Measurements from ENCODE around the gene DENND1B. TPM values are rescaled to one million over a fixed set of nuclear protein-coding genes. Genes with fewer than 3 reads are reported as not detected.

DENND1B gene
- polyA plus RNA-seq, 1 donor (not counting 4 experiments of a cell fraction or from before 2014, with no cell fraction given): 7.6 TPM

DNA sequence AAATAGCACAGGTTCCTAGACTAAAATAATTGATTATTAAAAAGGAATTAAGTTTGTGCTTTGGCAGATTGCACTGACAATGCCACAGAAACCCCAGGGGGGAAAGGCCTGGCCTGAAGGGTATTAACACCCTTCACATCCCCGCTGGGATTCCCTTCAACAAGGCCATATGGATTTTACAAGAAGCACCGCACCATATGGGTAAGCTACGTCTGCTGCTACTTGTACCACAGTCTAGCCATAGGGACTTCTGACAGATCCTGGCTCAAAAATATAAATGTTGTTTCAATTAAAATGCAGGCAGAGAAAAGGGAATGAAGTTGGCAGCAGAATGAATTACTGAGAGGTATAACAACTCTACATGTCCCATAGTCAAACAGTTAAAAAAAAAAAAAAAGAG lies 101.0 kb downstream of the DENND1B start:
- dilution Hi-C loops (cut with MboI; ENCODE audit: extremely low pct_ligation_motif_present, low sequenced_read_pairs): no loop called here
- Histone ChIP-seq H3K9me3 (ENCODE audit: control insufficient read depth, low read depth, low read length) (no peaks in the 10 kb centered on the region), H3K27me3 (ENCODE audit: control insufficient read depth, extremely low read depth, insufficient read depth, low read length) (no peaks in the 10 kb centered on the region), H3K4me3 (ENCODE audit: control insufficient read depth in 2 of 3, extremely low read depth in 1 of 3, insufficient read depth in 2 of 3, low read depth in 1 of 3, low read length in 3 of 3) (no peak overlapping the region), H3K79me2 (ENCODE audit: control insufficient read depth, insufficient read depth, low read length) (no peaks in the 10 kb centered on the region), H3K4me1 (ENCODE audit: control insufficient read depth, extremely low read depth, insufficient read depth, low read length) (peaks cover 3% of the 10 kb centered on the region), H4K20me1 (ENCODE audit: control insufficient read depth, extremely low read depth, insufficient read depth, low read length) (no peaks in the 10 kb centered on the region), H3K9ac (ENCODE audit: control insufficient read depth, extremely low read depth, insufficient read depth, low read length) (no peak overlapping the region), H3K4me2 (ENCODE audit: control insufficient read depth, extremely low read depth, insufficient read depth, low read depth, low read length) (no peak overlapping the region), H3K9me1 (ENCODE audit: control insufficient read depth, extremely low read depth, insufficient read depth, low read length) (no peaks in the 10 kb centered on the region), H3K27ac (ENCODE audit: control insufficient read depth, insufficient read depth, low read length) (no peak overlapping the region), H3K36me3 (ENCODE audit: control insufficient read depth in 2 of 2, extremely low read depth in 1 of 2, insufficient read depth in 2 of 2, low read length in 2 of 2) (no peaks in the 10 kb centered on the region), H2AFZ (ENCODE audit: control insufficient read depth, low read length) (no peak overlapping the region)
- FAIRE-seq (no peak), DNase-seq (ENCODE audit: low read depth, low spot score) (no peak)
- TF ChIP-seq EZH2 (IDR thresholded peaks at IDR 0.05; ENCODE audit: low read length): no peak
- TF ChIP-seq, protein P1, sequence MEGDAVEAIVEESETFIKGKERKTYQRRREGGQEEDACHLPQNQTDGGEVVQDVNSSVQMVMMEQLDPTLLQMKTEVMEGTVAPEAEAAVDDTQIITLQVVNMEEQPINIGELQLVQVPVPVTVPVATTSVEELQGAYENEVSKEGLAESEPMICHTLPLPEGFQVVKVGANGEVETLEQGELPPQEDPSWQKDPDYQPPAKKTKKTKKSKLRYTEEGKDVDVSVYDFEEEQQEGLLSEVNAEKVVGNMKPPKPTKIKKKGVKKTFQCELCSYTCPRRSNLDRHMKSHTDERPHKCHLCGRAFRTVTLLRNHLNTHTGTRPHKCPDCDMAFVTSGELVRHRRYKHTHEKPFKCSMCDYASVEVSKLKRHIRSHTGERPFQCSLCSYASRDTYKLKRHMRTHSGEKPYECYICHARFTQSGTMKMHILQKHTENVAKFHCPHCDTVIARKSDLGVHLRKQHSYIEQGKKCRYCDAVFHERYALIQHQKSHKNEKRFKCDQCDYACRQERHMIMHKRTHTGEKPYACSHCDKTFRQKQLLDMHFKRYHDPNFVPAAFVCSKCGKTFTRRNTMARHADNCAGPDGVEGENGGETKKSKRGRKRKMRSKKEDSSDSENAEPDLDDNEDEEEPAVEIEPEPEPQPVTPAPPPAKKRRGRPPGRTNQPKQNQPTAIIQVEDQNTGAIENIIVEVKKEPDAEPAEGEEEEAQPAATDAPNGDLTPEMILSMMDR (optimal IDR thresholded peaks at IDR 0.05 in 1 of 3, IDR thresholded peaks at IDR 0.05 in 1 of 3, conservative IDR thresholded peaks at IDR 0.05 in 1 of 3; ENCODE audit: extremely low read depth in 1 of 3, insufficient read depth in 2 of 3, low read length in 3 of 3): no peak

DNA sequence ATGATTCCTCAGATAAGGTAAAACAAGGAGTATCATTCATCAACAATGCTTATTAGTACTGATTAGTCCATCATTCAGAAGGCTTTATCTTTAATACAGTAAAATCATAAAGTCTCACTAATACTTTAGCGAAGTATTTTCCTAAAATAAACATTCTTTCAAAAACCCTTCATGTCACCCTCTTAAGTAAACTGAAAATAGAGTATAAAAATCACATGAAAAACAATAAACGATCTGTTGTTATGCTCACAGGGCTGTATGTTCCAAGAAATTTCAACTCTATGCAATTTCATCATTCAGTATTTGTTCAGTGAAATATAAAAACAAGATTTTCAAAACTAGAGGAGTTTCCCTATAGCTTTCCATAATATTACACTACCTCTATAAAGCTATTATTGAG lies 102.0 kb downstream of the DENND1B start:
- Histone ChIP-seq H3K9me1 (ENCODE audit: control insufficient read depth, extremely low read depth, insufficient read depth, low read length) (no peaks in the 10 kb centered on the region), H3K4me3 (ENCODE audit: control insufficient read depth in 2 of 3, extremely low read depth in 1 of 3, insufficient read depth in 2 of 3, low read depth in 1 of 3, low read length in 3 of 3) (no peak overlapping the region), H4K20me1 (ENCODE audit: control insufficient read depth, extremely low read depth, insufficient read depth, low read length) (no peaks in the 10 kb centered on the region), H3K9me3 (ENCODE audit: control insufficient read depth, low read depth, low read length) (no peaks in the 10 kb centered on the region), H3K9ac (ENCODE audit: control insufficient read depth, extremely low read depth, insufficient read depth, low read length) (no peak overlapping the region), H3K36me3 (ENCODE audit: control insufficient read depth in 2 of 2, extremely low read depth in 1 of 2, insufficient read depth in 2 of 2, low read length in 2 of 2) (no peaks in the 10 kb centered on the region), H3K27me3 (ENCODE audit: control insufficient read depth, extremely low read depth, insufficient read depth, low read length) (no peaks in the 10 kb centered on the region), H3K79me2 (ENCODE audit: control insufficient read depth, insufficient read depth, low read length) (no peaks in the 10 kb centered on the region), H3K4me1 (ENCODE audit: control insufficient read depth, extremely low read depth, insufficient read depth, low read length) (peaks cover 3% of the 10 kb centered on the region), H2AFZ (ENCODE audit: control insufficient read depth, low read length) (no peak overlapping the region), H3K4me2 (ENCODE audit: control insufficient read depth, extremely low read depth, insufficient read depth, low read depth, low read length) (no peak overlapping the region), H3K27ac (ENCODE audit: control insufficient read depth, insufficient read depth, low read length) (no peak overlapping the region)
- DNase-seq (ENCODE audit: low read depth, low spot score) (no peak), FAIRE-seq (no peak)
- dilution Hi-C loops (cut with MboI; ENCODE audit: extremely low pct_ligation_motif_present, low sequenced_read_pairs): no loop called here
- no peak for TF ChIP-seq EZH2 (IDR thresholded peaks at IDR 0.05; ENCODE audit: low read length)
- TF ChIP-seq, protein P1 (optimal IDR thresholded peaks at IDR 0.05 in 1 of 3, IDR thresholded peaks at IDR 0.05 in 1 of 3, conservative IDR thresholded peaks at IDR 0.05 in 1 of 3; ENCODE audit: extremely low read depth in 1 of 3, insufficient read depth in 2 of 3, low read length in 3 of 3): no peak
